ENCODE measurements around the gene GTF2IRD1. TPM values are rescaled to one million over a fixed set of nuclear protein-coding genes. Genes with fewer than 3 reads are reported as not detected.

The GTF2IRD1 gene
- total RNA-seq, 1 donor from 2014 or later: 16.3 TPM

GRCh38 chr7:74502216-74502891 lies 48.6 kb downstream of the GTF2IRD1 start:
- intact Hi-C loops (cut with DNase I): no loop called here
- Histone ChIP-seq H3K36me3 (no peaks in the 10 kb centered on the region), H3K4me1 (no peaks in the 10 kb centered on the region), H3K4me3 (no peak overlapping the region), H3K27me3 (ENCODE audit: low read depth) (no peaks in the 10 kb centered on the region), H3K27ac (no peak overlapping the region), H3K9me3 (no peaks in the 10 kb centered on the region)
- DNase-seq (no peak), ATAC-seq (peak in 1 of 2 donors; percentile 5)
- no peak for TF ChIP-seq CTCF (IDR thresholded peaks at IDR 0.05)

DNA sequence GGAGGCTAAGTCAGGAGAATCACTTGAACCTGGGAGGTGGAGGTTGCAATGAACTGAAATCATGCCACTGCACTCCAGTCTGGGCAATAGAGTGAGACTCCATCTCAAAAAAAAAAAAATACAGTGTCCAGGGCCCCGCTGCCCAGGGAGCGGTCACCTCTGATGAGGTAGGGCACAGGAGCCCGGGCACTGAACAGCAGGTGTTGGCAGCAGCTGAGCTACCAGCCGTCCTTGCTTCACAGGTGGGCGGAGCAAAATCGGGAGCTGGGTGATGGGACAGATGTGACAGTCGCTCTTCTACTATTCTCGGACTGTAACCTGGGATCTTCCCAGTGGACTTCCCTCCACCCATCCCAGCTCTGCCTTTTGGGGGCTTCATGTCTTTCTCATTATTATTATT lies 49.4 kb downstream of the GTF2IRD1 start:
- DNase-seq (no peak), ATAC-seq (no peak)
- no peak overlapping the region for H3K4me3 ChIP-seq
- no peaks in the 10 kb centered on the region for H3K36me3 ChIP-seq
- no peak for TF ChIP-seq CTCF (IDR thresholded peaks at IDR 0.05)
- H3K4me1 ChIP-seq: no peaks in the 10 kb centered on the region
- intact Hi-C loops (cut with DNase I): no loop called here
- H3K27me3 ChIP-seq (ENCODE audit: low read depth): no peaks in the 10 kb centered on the region
- no peaks in the 10 kb centered on the region for H3K9me3 ChIP-seq
- H3K27ac ChIP-seq: no peak overlapping the region

DNA sequence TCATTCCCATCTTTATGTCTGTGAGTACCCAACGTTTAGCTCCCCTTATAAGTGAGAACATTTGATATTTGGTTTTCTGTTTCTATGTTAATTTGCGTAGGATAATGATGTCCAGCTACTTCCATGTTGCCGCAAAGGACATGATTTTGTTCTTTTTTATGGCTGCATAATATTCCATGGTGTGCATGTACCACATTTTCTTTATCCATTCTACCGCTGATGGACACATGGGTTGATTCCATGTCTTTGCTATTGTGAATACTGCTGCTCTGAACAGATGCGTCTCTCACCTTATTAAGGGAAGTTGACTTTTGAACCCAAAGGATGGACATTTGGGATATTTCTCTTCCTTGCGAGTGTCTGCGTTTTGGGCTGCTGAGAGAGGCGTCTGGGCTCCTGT lies 50.2 kb downstream of the GTF2IRD1 start:
- TF ChIP-seq CTCF (IDR thresholded peaks at IDR 0.05): no peak
- DNase-seq: no peak
- intact Hi-C loops (cut with DNase I): no loop called here
- H3K4me3 ChIP-seq: no peak overlapping the region
- no peaks in the 10 kb centered on the region for H3K36me3 ChIP-seq
- H3K27ac ChIP-seq: no peak overlapping the region
- no peaks in the 10 kb centered on the region for H3K4me1 ChIP-seq
- ATAC-seq: no peak
- no peaks in the 10 kb centered on the region for H3K27me3 ChIP-seq (ENCODE audit: low read depth)
- no peaks in the 10 kb centered on the region for H3K9me3 ChIP-seq

GRCh38 chr7:74505471-74506324 lies 52.0 kb downstream of the GTF2IRD1 start:
- no peak overlapping the region for H3K27ac ChIP-seq
- no peak for ATAC-seq
- no peak for DNase-seq
- H3K36me3 ChIP-seq: no peaks in the 10 kb centered on the region
- H3K4me1 ChIP-seq: no peaks in the 10 kb centered on the region
- TF ChIP-seq CTCF (IDR thresholded peaks at IDR 0.05): no peak
- H3K4me3 ChIP-seq: no peak overlapping the region
- no peaks in the 10 kb centered on the region for H3K27me3 ChIP-seq (ENCODE audit: low read depth)
- no peaks in the 10 kb centered on the region for H3K9me3 ChIP-seq
- intact Hi-C loops (cut with DNase I): no loop called here

DNA sequence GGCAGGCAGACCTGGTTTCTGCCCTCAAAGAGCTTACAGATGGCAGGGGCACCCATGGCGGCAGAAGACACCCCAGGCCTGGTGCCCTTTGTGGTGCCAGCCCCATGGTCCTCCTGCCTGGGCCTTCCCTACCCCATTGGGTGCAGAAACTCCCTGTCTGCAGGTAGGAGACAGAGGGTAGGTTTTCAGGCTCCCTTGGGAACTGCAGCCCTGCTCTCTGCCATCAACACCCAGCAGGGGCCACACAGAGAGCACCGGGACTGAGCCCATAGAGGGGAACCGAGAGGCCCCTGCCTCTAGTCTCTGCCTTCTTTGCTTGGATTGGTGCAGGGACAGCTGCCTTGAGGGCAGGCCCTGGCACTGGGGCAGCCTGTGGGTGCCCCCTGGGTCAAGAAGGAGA lies 52.6 kb downstream of the GTF2IRD1 start:
- no peaks in the 10 kb centered on the region for H3K4me1 ChIP-seq
- no peak for ATAC-seq
- intact Hi-C loops (cut with DNase I): no loop called here
- no peaks in the 10 kb centered on the region for H3K27me3 ChIP-seq (ENCODE audit: low read depth)
- TF ChIP-seq CTCF (IDR thresholded peaks at IDR 0.05): no peak
- H3K27ac ChIP-seq: no peak overlapping the region
- no peaks in the 10 kb centered on the region for H3K36me3 ChIP-seq
- no peaks in the 10 kb centered on the region for H3K9me3 ChIP-seq
- no peak overlapping the region for H3K4me3 ChIP-seq
- DNase-seq: no peak

All from lower lobe of right lung (tissue), 2 donors.